SK-N-SH (cell line): Measurements from ENCODE around the gene ST6GALNAC5. TPM values are rescaled to one million over a fixed set of nuclear protein-coding genes. Genes with fewer than 3 reads are reported as not detected.

Experiments
- CTCF ChIA-PET: fragments of 300-600, 350-600 bp; formaldehyde crosslinking; extraction: SDS; loops from one replicate; lab custom pipeline; 2021; lab: Yijun Ruan, JAX
- POLR2A ChIA-PET: fragments of 350-600 bp; sonication (Branson Sonifier 250); formaldehyde crosslinking; extraction: SDS; loops from one replicate; lab custom pipeline; 2020; ENCODE audit warnings: antibody characterized with exemption, inconsistent platforms; lab: Yijun Ruan, JAX
- DNase-seq: peaks from one replicate; pipeline ENCODE4 v3.0.0; 2012
- H2AFZ ChIP-seq: fragments of 200-600 bp; sonication (generic); 2 replicates; pipeline ENCODE4 v1.8.1; 2016; ENCODE audit warnings: antibody characterized with exemption, mild to moderate bottlenecking, low read depth
- H3F3A ChIP-seq: fragments of 200-600 bp; sonication (generic); replicated peaks from 2 replicates; pipeline ENCODE3; 2016; ENCODE audit warnings: antibody characterized with exemption, mild to moderate bottlenecking; ENCODE audit not compliant: insufficient read depth
- H3K27ac ChIP-seq, 2 experiments: fragments of 200-500 bp in 1 of 2; fragments of 200-600 bp in 1 of 2; sonication (Bioruptor generic) in 1 of 2; sonication (generic), shearing (Covaris generic) in 1 of 2; 2 replicates each; pipeline versions ENCODE4 v1.5.1 to v1.6.1; 2014 to 2016; ENCODE audit warnings: low read depth in 2 of 2, inconsistent platforms in 1 of 2, low read length in 1 of 2, mild to moderate bottlenecking in 1 of 2, mixed read lengths in 1 of 2
- H3K27me3 ChIP-seq: fragments of 200-600 bp; sonication (generic), shearing (Covaris generic); 2 replicates; pipeline ENCODE4 v1.6.1; 2016; ENCODE audit warnings: mixed run types; ENCODE audit not compliant: insufficient read depth
- H3K36me3 ChIP-seq, 2 experiments: fragments of 200-500 bp in 1 of 2; fragments of 200-600 bp in 1 of 2; sonication (Bioruptor generic) in 1 of 2; sonication (generic) in 1 of 2; replicated peaks in 1 of 2; 2 replicates each; pipeline versions ENCODE3 to v1.5.1; 2014 to 2016; ENCODE audit warnings: low read length in 1 of 2, mild to moderate bottlenecking in 1 of 2; ENCODE audit not compliant: insufficient read depth in 2 of 2, control insufficient read depth in 1 of 2
- H3K4me1 ChIP-seq, 2 experiments: fragments of 200-500 bp in 1 of 2; fragments of 200-600 bp in 1 of 2; sonication (Bioruptor generic) in 1 of 2; sonication (generic), shearing (Covaris generic) in 1 of 2; 2 replicates each; pipeline versions ENCODE4 v1.5.1 to v1.6.1; 2014 to 2016; ENCODE audit warnings: low read depth in 1 of 2, low read length in 1 of 2, mixed run types in 1 of 2; ENCODE audit not compliant: insufficient read depth in 2 of 2, control insufficient read depth in 1 of 2
- H3K4me2 ChIP-seq: fragments of 200-600 bp; sonication (generic), shearing (Covaris generic); 2 replicates; pipeline ENCODE4 v1.6.1; 2017; ENCODE audit warnings: mixed run types
- H3K4me3 ChIP-seq, 2 experiments: fragments of 200-500 bp in 1 of 2; fragments of 200-600 bp in 1 of 2; sonication (Bioruptor generic) in 1 of 2; sonication (generic), shearing (Covaris generic) in 1 of 2; 2 replicates each; pipeline versions ENCODE4 v1.5.1 to v1.8.1; 2014 to 2016; ENCODE audit warnings: low read depth in 2 of 2, inconsistent platforms in 1 of 2, low read length in 1 of 2, mild to moderate bottlenecking in 1 of 2, mixed read lengths in 1 of 2, moderate library complexity in 1 of 2
- H3K79me2 ChIP-seq: fragments of 200-600 bp; sonication (generic); 2 replicates; pipeline ENCODE4 v1.8.1; 2017; ENCODE audit warnings: mild to moderate bottlenecking; ENCODE audit not compliant: insufficient read depth
- H3K9ac ChIP-seq: fragments of 200-600 bp; sonication (generic); 2 replicates; pipeline ENCODE4 v1.6.1; 2017; ENCODE audit warnings: mixed run types
- H3K9me2 ChIP-seq: fragments of 200-600 bp; sonication (generic); 2 replicates; pipeline ENCODE4 v1.6.1; 2017; ENCODE audit warnings: mixed run types
- H3K9me3 ChIP-seq: fragments of 200-600 bp; sonication (generic); 2 replicates; pipeline ENCODE4 v1.6.1; 2017; ENCODE audit warnings: mixed run types, mild to moderate bottlenecking, moderate library complexity
- H4K20me1 ChIP-seq: fragments of 200-600 bp; sonication (generic); 2 replicates; pipeline ENCODE4 v1.6.1; 2017; ENCODE audit warnings: mild to moderate bottlenecking, mixed run types; ENCODE audit not compliant: insufficient read depth
- ELF1 ChIP-seq: IDR thresholded peaks from 2 replicates; pipeline ENCODE4 v1.4.0; 2012
- FOXJ3 ChIP-seq: sonication (generic); formaldehyde crosslinking; IDR thresholded peaks from 2 replicates; pipeline ENCODE4 v1.5.1; 2020; ENCODE audit warnings: mild to moderate bottlenecking, missing genetic modification reagents
- FOXM1 ChIP-seq: IDR thresholded peaks from 2 replicates; pipeline ENCODE4 v1.4.0; 2012; ENCODE audit warnings: low read depth, mild to moderate bottlenecking
- GABPA ChIP-seq: IDR thresholded peaks from 2 replicates; pipeline ENCODE4 v1.4.0; 2012; ENCODE audit warnings: low read depth, mild to moderate bottlenecking
- GATA2 ChIP-seq: sonication (generic); formaldehyde crosslinking; IDR thresholded peaks from 2 replicates; pipeline ENCODE4 v1.5.0; 2020; ENCODE audit warnings: mild to moderate bottlenecking, missing genetic modification reagents
- IRF3 ChIP-seq: fragments of 150-350 bp; IDR thresholded peaks from 2 replicates; pipeline ENCODE4 v1.6.1; 2016; ENCODE audit warnings: mild to moderate bottlenecking, low read depth, low read length
- JUND ChIP-seq: IDR thresholded peaks from 2 replicates; pipeline ENCODE4 v1.4.0; 2012
- MAX ChIP-seq: IDR thresholded peaks from 2 replicates; pipeline ENCODE4 v1.4.0; 2012; ENCODE audit warnings: low read depth
- MEF2A ChIP-seq: IDR thresholded peaks from 2 replicates; pipeline ENCODE4 v1.4.0; 2012; ENCODE audit warnings: low read depth, borderline replicate concordance
- MXI1 ChIP-seq: IDR thresholded peaks from 2 replicates; pipeline ENCODE4 v1.6.1; 2012; ENCODE audit warnings: mild to moderate bottlenecking, low read depth, low read length, improper control_type of control experiment
- PBX3 ChIP-seq: IDR thresholded peaks from 2 replicates; pipeline ENCODE4; 2012
- POLR2AphosphoS5 ChIP-seq: IDR thresholded peaks from 2 replicates; pipeline ENCODE4 v1.6.1; 2012; ENCODE audit warnings: low read depth, low read length
- RCOR1 ChIP-seq: fragments of 150-350 bp; IDR thresholded peaks from 2 replicates; pipeline ENCODE4 v1.6.1; 2017; ENCODE audit warnings: antibody characterized with exemption, low read length
- SIN3A ChIP-seq: IDR thresholded peaks from 2 replicates; pipeline ENCODE4 v1.6.1; 2012; ENCODE audit warnings: low read depth, mild to moderate bottlenecking, low read length, moderate library complexity, borderline replicate concordance
- SMC3 ChIP-seq: IDR thresholded peaks from 2 replicates; pipeline ENCODE4 v1.6.1; 2012; ENCODE audit warnings: low read depth, low read length, improper control_type of control experiment
- TEAD4 ChIP-seq: IDR thresholded peaks from 2 replicates; pipeline ENCODE4 v1.4.0; 2012; ENCODE audit warnings: mild to moderate bottlenecking, borderline replicate concordance; ENCODE audit not compliant: insufficient read depth
- YY1 ChIP-seq: IDR thresholded peaks from 2 replicates; pipeline ENCODE4 v1.4.0; 2012; ENCODE audit warnings: low read depth, mild to moderate bottlenecking
- WGBS: methylation state at CpG from one replicate; pipeline ENCODE4 v1.1.6; 2017; ENCODE audit warnings: low lambda C conversion rate; 5-methylcytosine and 5-hydroxymethylcytosine counted together
- polyA plus RNA-seq, 3 experiments: library from polyadenylated mRNA; depleted of rRNA; stranded (reverse); fragments of >200 nt; gene quantifications; 2 replicates each; pipeline ENCODE4 v1.2.3, GENCODE V29; 2012
- TF ChIP-seq, protein P1 (sequence below): fragments of 200-600 bp; sonication (generic); IDR thresholded peaks from 2 replicates; pipeline ENCODE4 v1.6.1; 2017; ENCODE audit warnings: antibody characterized with exemption, mild to moderate bottlenecking, moderate library complexity
- TF ChIP-seq, protein P2 (sequence below): IDR thresholded peaks from 2 replicates; pipeline ENCODE4 v1.6.1; 2012; ENCODE audit warnings: mild to moderate bottlenecking, low read depth, low read length, moderate library complexity

Gene ST6GALNAC5
- polyA plus RNA-seq, 1 of the 3 experiments (the other 2 are of a cell fraction), result 10.6 TPM

DNA sequence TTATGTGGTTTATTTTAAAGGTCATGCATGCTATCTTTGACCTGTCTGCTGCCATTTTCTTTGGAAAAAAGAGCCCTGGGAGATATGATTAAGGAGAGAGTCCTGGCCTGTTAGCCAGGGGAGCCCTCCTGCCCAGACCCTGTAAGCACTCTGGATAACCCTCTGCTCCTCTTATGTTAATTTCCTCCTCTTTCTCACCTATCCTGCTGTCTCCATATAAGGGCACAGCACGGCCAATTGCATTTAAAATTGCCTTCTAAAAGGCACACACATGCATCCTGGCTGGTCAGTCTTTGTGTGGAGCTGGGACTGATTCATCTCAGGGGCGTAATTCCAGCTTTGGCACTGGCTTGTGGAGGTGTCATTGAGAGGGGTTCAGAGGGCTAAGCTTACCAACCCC, 158.9 kb downstream of the ST6GALNAC5 start:
- DNase-seq, result no peak
- Histone ChIP-seq H3K27me3 (no peaks in the 10 kb centered on the region), H3K36me3 (no peaks in the 10 kb centered on the region), H3K9ac (no peak overlapping the region), H4K20me1 (no peaks in the 10 kb centered on the region), H3K9me2 (no peaks in the 10 kb centered on the region), H3K4me1 (no peaks in the 10 kb centered on the region), H2AFZ (no peak overlapping the region), H3K79me2 (no peaks in the 10 kb centered on the region), H3F3A (no peaks in the 10 kb centered on the region), H3K27ac (no peak overlapping the region), H3K4me2 (no peak overlapping the region), H3K4me3 (no peak overlapping the region), H3K9me3 (no peaks in the 10 kb centered on the region)
- ChIA-PET POLR2A (no interaction called here), CTCF (no interaction called here)
- TF ChIP-seq MAX, result no peak
- TF ChIP-seq SIN3A, result no peak
- TF ChIP-seq GABPA, result no peak
- TF ChIP-seq RCOR1, result no peak
- TF ChIP-seq POLR2AphosphoS5, result no peak
- no peak for TF ChIP-seq MXI1
- TF ChIP-seq GATA2 (CRISPR knock-in tag), result no peak
- TF ChIP-seq MEF2A, result no peak
- TF ChIP-seq PBX3, result no peak
- no peak for TF ChIP-seq FOXM1
- TF ChIP-seq YY1, result no peak
- TF ChIP-seq IRF3, result no peak
- TF ChIP-seq, protein P1, sequence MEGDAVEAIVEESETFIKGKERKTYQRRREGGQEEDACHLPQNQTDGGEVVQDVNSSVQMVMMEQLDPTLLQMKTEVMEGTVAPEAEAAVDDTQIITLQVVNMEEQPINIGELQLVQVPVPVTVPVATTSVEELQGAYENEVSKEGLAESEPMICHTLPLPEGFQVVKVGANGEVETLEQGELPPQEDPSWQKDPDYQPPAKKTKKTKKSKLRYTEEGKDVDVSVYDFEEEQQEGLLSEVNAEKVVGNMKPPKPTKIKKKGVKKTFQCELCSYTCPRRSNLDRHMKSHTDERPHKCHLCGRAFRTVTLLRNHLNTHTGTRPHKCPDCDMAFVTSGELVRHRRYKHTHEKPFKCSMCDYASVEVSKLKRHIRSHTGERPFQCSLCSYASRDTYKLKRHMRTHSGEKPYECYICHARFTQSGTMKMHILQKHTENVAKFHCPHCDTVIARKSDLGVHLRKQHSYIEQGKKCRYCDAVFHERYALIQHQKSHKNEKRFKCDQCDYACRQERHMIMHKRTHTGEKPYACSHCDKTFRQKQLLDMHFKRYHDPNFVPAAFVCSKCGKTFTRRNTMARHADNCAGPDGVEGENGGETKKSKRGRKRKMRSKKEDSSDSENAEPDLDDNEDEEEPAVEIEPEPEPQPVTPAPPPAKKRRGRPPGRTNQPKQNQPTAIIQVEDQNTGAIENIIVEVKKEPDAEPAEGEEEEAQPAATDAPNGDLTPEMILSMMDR, result no peak
- TF ChIP-seq SMC3, result no peak
- TF ChIP-seq JUND, result no peak
- no peak for TF ChIP-seq ELF1
- TF ChIP-seq TEAD4, result no peak
- TF ChIP-seq FOXJ3 (CRISPR knock-in tag), result no peak
- TF ChIP-seq, protein P2, sequence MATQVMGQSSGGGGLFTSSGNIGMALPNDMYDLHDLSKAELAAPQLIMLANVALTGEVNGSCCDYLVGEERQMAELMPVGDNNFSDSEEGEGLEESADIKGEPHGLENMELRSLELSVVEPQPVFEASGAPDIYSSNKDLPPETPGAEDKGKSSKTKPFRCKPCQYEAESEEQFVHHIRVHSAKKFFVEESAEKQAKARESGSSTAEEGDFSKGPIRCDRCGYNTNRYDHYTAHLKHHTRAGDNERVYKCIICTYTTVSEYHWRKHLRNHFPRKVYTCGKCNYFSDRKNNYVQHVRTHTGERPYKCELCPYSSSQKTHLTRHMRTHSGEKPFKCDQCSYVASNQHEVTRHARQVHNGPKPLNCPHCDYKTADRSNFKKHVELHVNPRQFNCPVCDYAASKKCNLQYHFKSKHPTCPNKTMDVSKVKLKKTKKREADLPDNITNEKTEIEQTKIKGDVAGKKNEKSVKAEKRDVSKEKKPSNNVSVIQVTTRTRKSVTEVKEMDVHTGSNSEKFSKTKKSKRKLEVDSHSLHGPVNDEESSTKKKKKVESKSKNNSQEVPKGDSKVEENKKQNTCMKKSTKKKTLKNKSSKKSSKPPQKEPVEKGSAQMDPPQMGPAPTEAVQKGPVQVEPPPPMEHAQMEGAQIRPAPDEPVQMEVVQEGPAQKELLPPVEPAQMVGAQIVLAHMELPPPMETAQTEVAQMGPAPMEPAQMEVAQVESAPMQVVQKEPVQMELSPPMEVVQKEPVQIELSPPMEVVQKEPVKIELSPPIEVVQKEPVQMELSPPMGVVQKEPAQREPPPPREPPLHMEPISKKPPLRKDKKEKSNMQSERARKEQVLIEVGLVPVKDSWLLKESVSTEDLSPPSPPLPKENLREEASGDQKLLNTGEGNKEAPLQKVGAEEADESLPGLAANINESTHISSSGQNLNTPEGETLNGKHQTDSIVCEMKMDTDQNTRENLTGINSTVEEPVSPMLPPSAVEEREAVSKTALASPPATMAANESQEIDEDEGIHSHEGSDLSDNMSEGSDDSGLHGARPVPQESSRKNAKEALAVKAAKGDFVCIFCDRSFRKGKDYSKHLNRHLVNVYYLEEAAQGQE, result no peak
- WGBS, result 57% methylated on average over 2 of the region's 2 CpGs
